GM19438 (cell line): ENCODE results near the gene SLN.

Source experiments
- ATAC-seq: cut with Tn5 transposase; IDR thresholded peaks from one replicate; pipeline ENCODE4 v1.9.1; 2021; ENCODE audit warnings: low read depth; ENCODE audit not compliant: unreplicated experiment

The SLN gene

GRCh38 chr11:107688322-107688918 lies 23.4 kb downstream of the SLN start:
- no peak for ATAC-seq

- no peak for ATAC-seq
Observed at GRCh38 chr11:107683807-107684206, 28.0 kb downstream of the SLN start.

- no peak for ATAC-seq
Observed at GRCh38 chr11:107683061-107683460, 28.8 kb downstream of the SLN start.

GRCh38 chr11:107682572-107682971 lies 29.3 kb downstream of the SLN start:
- ATAC-seq = no peak

GRCh38 chr11:107682171-107682570 lies 29.7 kb downstream of the SLN start:
- no peak for ATAC-seq

GRCh38 chr11:107679255-107680024 lies 32.4 kb downstream of the SLN start:
- no peak for ATAC-seq

GRCh38 chr11:107678632-107678971 lies 33.3 kb downstream of the SLN start:
- ATAC-seq = no peak

GRCh38 chr11:107677924-107678631 lies 33.8 kb downstream of the SLN start:
- ATAC-seq = no peak

GRCh38 chr11:107676336-107677057 lies 35.4 kb downstream of the SLN start:
- no peak for ATAC-seq

GRCh38 chr11:107675902-107676301 lies 36.0 kb downstream of the SLN start:
- no peak for ATAC-seq

- ATAC-seq = no peak
Observed at GRCh38 chr11:107669893-107670601, 41.8 kb downstream of the SLN start.

- ATAC-seq = no peak
Observed at GRCh38 chr11:107669191-107669740, 42.6 kb downstream of the SLN start.

- ATAC-seq = no peak
Observed at GRCh38 chr11:107666911-107667613, 44.8 kb downstream of the SLN start.

GRCh38 chr11:107665018-107665417 lies 46.8 kb downstream of the SLN start:
- no peak for ATAC-seq

GRCh38 chr11:107661656-107662055 lies 50.2 kb downstream of the SLN start:
- ATAC-seq = no peak

GRCh38 chr11:107660066-107660465 lies 51.8 kb downstream of the SLN start:
- ATAC-seq = no peak

- ATAC-seq = no peak
Observed at GRCh38 chr11:107659310-107659709, 52.5 kb downstream of the SLN start.
